Activated naive CD8-positive, alpha-beta T cell treated with anti-CD3 and anti-CD28 coated beads, Interleukin-2, amount 50 U/mL, for 24 hours (primary cell): ENCODE data around the gene PRDM12.

ENCODE experiments used
- ATAC-seq: fragments of 150-1000 bp; cut with Tn5 transposase; one replicate; pipeline ENCODE4 v1.10.0; 2021
- DNase-seq: peaks from one replicate; pipeline ENCODE4 v3.0.0; 2021
- H3K27ac Mint-ChIP-seq: one replicate; pipeline ENCODE4 v1.8.0; 2021; ENCODE audit warnings: mild to moderate bottlenecking, mixed read lengths
- H3K27me3 Mint-ChIP-seq: one replicate; pipeline ENCODE4 v1.8.0; 2021; ENCODE audit warnings: mixed read lengths
- H3K36me3 Mint-ChIP-seq: one replicate; pipeline ENCODE4 v1.8.0; 2021; ENCODE audit warnings: low read depth, mixed read lengths
- H3K4me1 Mint-ChIP-seq: one replicate; pipeline ENCODE4 v1.8.0; 2021; ENCODE audit warnings: mixed read lengths
- H3K4me3 Mint-ChIP-seq: one replicate; pipeline ENCODE4 v1.8.0; 2021; ENCODE audit warnings: mild to moderate bottlenecking, moderate library complexity, mixed read lengths
- H3K9me3 Mint-ChIP-seq: one replicate; pipeline ENCODE4 v1.8.0; 2021; ENCODE audit warnings: mixed read lengths

PRDM12 gene

DNA sequence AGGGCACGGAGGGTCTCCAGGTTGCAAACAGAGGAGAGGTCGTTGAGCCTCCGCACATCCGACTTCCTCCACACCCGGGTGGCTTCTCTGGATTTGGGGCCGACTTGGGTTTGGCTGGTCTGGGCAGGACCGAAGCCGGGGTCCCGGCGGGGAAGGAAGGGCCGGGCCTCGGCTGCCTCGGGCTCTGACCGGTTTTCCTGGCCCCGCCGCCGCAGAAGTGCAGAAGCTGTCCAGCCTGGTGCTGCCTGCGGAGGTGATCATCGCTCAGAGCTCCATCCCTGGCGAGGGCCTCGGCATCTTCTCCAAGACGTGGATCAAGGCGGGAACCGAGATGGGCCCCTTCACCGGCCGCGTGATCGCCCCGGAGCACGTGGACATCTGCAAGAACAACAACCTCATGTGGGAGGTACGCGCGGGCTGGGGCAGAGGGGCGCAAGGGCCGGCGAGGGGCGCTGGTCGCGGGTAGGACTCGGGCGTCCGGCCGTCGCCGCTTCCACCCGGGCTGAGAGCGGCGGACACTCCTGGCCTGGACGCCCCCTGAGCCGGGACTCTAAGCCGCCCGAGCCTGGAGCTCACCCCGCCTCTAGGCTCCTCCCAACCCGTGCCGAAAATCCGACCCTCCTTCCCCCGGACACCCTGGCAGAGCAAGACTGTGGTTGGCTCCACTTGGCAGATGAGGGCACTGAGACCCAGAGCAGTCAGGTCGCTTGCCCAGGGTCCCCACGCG lies 2.2 kb downstream of the PRDM12 start:
- Mint-ChIP-seq H3K4me3 (no peak overlapping the region), H3K27ac (no peak overlapping the region), H3K9me3 (no peaks in the 10 kb centered on the region), H3K27me3 (peaks cover 64% of the 10 kb centered on the region), H3K4me1 (peaks cover 16% of the 10 kb centered on the region), H3K36me3 (peaks cover 2% of the 10 kb centered on the region)
- no peak for ATAC-seq
- no peak for DNase-seq

DNA sequence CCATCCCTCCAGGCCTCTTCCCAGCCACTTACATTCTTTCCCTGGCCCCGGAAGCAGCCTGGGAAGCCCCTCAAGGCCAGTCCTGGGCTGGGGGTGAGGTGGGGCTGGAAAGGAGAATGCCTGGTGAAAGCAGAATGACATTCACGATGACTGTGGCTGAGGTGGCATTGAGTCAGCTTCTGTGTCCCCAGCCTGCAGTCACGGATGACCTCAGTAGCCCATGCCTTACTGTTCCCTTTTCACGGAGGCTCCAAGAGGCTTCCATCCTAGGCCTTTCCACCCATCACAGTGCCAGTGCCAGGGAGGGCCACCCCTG lies 2.7 kb downstream of the PRDM12 start:
- Mint-ChIP-seq H3K4me3 (no peak overlapping the region), H3K9me3 (no peaks in the 10 kb centered on the region), H3K27me3 (peaks cover 59% of the 10 kb centered on the region), H3K36me3 (peaks cover 2% of the 10 kb centered on the region), H3K4me1 (peaks cover 16% of the 10 kb centered on the region), H3K27ac (no peak overlapping the region)
- ATAC-seq: no peak
- no peak for DNase-seq

DNA sequence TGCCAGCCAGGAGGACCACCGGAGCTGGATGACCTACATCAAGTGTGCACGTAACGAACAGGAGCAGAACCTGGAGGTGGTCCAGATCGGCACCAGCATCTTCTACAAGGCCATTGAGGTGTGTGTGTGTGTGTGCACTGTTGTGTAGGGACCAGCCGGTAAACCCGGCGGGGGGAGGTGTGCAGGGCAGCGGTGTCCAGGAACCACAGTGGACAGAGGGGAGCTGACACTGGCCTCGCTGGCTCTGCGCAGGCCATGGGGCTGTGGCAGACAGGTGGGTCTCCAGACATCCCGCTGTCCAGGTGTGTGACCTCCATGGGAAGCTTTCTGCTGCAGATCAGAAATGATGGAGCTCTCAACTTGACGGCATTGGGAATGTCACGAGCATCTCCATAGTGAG lies 3.8 kb downstream of the PRDM12 start:
- Mint-ChIP-seq H3K36me3 (peaks cover 2% of the 10 kb centered on the region), H3K27me3 (peaks cover 48% of the 10 kb centered on the region), H3K27ac (no peak overlapping the region), H3K4me1 (peaks cover 9% of the 10 kb centered on the region), H3K9me3 (no peaks in the 10 kb centered on the region), H3K4me3 (no peak overlapping the region)
- no peak for ATAC-seq
- DNase-seq: no peak

DNA sequence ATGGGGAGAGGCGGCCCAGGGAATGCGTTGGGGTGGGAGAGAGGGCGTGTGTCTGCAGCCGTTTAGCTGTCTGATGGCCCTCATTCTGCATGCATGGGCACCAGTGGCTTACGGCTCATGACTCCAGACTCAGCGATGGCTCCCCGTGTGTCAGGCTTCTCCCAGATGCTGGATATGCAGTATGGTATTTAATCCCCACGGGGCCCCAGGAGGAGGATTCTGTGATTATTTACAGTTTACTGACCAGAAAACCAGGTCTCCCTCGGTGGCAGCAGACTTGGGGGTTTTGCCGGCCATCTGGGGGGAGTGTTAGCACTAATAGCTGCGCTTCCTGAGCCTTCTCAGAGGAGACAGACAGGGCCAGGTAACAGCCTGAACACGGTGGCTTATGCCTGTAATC lies 4.3 kb downstream of the PRDM12 start:
- peaks cover 9% of the 10 kb centered on the region for H3K4me1 Mint-ChIP-seq
- no peak for DNase-seq
- no peaks in the 10 kb centered on the region for H3K9me3 Mint-ChIP-seq
- no peak for ATAC-seq
- no peak overlapping the region for H3K27ac Mint-ChIP-seq
- no peak overlapping the region for H3K4me3 Mint-ChIP-seq
- peaks cover 44% of the 10 kb centered on the region for H3K27me3 Mint-ChIP-seq
- peaks cover 2% of the 10 kb centered on the region for H3K36me3 Mint-ChIP-seq

DNA sequence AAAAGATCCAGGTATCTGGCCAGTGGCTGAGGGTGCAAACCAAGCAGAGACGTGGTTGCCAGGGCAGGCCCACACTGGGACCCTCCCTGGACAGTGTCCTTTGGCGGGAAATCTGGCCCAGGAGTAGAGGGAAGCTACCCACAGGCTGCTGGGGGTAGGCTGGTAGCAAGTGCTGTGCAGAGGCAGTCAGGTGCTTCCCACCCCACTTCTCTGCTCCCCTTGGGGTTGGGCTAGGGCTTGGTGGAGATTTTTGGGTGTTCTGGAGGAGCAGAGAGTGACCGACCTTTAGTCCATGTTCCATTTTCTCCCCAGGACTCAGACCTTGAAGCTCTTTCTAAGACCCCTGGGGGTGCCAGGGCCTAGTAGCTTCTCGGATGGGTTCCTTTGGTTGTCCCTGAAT lies 5.6 kb downstream of the PRDM12 start:
- peaks cover 8% of the 10 kb centered on the region for H3K4me1 Mint-ChIP-seq
- H3K27ac Mint-ChIP-seq: no peak overlapping the region
- no peak for ATAC-seq
- peaks cover 36% of the 10 kb centered on the region for H3K27me3 Mint-ChIP-seq
- DNase-seq: no peak
- no peak overlapping the region for H3K4me3 Mint-ChIP-seq
- peaks cover 2% of the 10 kb centered on the region for H3K36me3 Mint-ChIP-seq
- no peaks in the 10 kb centered on the region for H3K9me3 Mint-ChIP-seq

DNA sequence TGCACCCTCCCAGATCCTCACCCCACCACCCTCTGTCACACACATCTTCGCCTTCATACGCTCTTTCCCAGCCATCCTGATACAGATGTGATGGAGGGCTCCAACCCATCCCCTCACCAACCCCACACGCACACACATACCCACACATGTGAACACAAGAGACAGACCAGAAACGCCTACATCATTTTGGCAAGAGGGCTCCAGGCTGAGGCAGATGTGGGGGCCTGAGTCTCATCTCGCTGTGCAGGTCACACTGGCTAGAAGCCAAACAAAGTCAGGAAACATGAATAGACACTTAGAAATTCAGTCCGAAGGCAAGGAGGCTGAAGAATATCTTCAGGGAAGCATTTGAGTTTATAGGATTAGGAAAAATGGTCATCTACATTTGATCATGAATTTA lies 6.2 kb downstream of the PRDM12 start:
- Mint-ChIP-seq H3K27me3 (peaks cover 31% of the 10 kb centered on the region), H3K9me3 (no peaks in the 10 kb centered on the region)
- ATAC-seq: no peak

DNA sequence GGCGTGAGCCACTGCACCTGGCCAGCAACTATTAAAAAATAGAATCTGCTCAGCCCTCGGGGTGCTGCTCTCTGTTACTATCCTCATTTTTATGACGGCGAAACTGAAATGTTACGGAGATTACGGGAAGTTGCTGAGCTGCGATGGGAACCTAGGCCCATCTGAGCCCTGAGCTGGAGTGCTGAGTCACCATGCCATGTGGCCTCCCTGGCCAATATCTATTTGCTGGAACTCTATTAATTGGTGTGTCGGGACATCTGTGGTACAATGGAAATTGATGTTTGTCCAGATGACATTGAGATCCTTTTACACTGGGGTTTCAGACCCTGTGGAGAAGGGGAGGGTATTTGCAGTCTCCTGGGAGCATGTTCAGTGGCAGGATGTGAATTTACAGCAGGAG lies 8.1 kb downstream of the PRDM12 start:
- H3K27me3 Mint-ChIP-seq: peaks cover 19% of the 10 kb centered on the region
- H3K4me3 Mint-ChIP-seq: no peak overlapping the region
- no peaks in the 10 kb centered on the region for H3K4me1 Mint-ChIP-seq
- ATAC-seq (no peak), DNase-seq (no peak)
- no peak overlapping the region for H3K27ac Mint-ChIP-seq
- H3K9me3 Mint-ChIP-seq: no peaks in the 10 kb centered on the region
- no peaks in the 10 kb centered on the region for H3K36me3 Mint-ChIP-seq

More for the DNA sequence above, 6.2 kb downstream of the PRDM12 start:
- no peak for DNase-seq
- Mint-ChIP-seq H3K27ac (no peak overlapping the region), H3K4me1 (peaks cover 3% of the 10 kb centered on the region), H3K4me3 (no peak overlapping the region), H3K36me3 (no peaks in the 10 kb centered on the region)

DNA sequence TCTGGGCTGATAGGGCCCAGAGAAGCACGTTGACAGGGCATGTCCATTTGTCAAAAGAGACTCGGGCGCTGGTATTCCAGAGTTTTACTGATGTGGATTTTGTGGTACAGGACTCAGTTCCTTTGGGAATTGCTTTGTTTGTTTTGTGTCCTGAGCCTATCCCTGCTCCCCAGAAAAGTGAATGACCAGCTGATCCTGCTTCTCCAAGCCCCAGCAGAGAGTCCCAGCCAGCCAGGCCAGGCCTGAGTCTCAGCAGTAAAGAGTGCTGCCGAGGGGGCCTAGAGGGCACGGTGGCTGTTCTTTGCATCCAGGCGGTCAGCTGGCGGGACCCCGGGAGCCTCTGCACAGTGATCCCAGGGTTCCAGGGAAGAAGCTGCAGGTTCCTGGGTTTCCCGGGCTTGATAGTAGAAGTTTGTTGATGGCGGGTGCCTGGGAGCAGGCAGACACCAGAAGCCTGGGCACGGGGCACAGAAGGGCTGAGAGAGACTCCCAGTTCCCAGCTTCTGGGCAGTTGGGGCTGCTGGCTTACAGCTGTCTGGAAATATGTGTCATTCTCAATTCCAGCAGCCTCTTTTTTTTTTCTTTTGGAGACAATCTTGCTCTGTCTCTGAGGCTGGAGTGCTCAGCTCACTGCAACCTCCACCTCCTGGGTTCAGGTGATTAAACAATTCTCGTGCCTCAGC lies 8.7 kb downstream of the PRDM12 start:
- Mint-ChIP-seq H3K36me3 (no peaks in the 10 kb centered on the region), H3K4me1 (no peaks in the 10 kb centered on the region), H3K4me3 (no peak overlapping the region), H3K27ac (no peak overlapping the region), H3K27me3 (peaks cover 16% of the 10 kb centered on the region), H3K9me3 (no peaks in the 10 kb centered on the region)
- ATAC-seq (no peak), DNase-seq (no peak)

DNA sequence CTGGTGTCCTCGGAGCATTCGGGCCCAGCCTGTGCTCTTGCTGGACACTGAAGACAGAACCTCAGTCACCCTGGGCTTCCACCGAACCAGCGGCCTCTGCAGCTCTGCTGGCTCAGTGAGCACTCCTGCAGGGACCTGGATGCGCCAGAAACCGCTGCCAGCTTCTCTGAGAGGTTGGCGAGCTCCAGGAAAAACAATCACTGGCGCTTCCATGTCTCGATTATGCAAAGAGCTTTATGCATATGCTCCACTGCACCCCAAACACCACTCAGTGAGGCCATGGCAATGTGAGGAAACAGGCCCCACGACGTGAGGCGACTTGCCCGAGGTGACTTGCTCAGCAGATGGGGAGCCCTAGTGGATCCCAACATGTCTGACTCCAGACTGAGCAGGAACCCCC lies 11.0 kb downstream of the PRDM12 start:
- Mint-ChIP-seq H3K27me3 (peaks cover 24% of the 10 kb centered on the region), H3K36me3 (no peaks in the 10 kb centered on the region), H3K4me3 (no peak overlapping the region), H3K4me1 (no peaks in the 10 kb centered on the region), H3K27ac (no peak overlapping the region), H3K9me3 (no peaks in the 10 kb centered on the region)
- no peak for ATAC-seq
- no peak for DNase-seq

DNA sequence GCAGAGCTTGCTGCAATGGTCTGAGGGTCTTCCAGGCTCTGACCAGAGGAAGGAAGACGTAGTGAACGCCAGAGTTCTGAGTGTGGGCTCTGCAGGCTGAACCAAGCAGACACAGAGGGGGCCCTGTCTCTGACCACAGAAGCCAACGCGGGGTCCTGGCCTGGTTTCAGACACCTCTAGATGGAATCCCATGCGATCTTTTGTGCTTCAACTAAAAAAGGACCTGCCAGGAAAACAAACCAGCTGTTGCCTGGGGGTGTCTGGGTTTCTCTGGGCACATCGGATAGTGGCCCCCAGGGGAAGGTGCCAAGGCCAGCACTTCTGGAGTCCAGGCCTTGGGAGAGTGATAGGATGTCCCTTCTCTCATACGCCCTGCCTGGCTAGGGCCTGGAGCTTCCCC lies 12.9 kb downstream of the PRDM12 start:
- Mint-ChIP-seq H3K9me3 (no peaks in the 10 kb centered on the region), H3K4me1 (peaks cover 3% of the 10 kb centered on the region), H3K27me3 (peaks cover 24% of the 10 kb centered on the region), H3K4me3 (no peak overlapping the region), H3K36me3 (no peaks in the 10 kb centered on the region), H3K27ac (no peak overlapping the region)
- no peak for DNase-seq
- no peak for ATAC-seq

DNA sequence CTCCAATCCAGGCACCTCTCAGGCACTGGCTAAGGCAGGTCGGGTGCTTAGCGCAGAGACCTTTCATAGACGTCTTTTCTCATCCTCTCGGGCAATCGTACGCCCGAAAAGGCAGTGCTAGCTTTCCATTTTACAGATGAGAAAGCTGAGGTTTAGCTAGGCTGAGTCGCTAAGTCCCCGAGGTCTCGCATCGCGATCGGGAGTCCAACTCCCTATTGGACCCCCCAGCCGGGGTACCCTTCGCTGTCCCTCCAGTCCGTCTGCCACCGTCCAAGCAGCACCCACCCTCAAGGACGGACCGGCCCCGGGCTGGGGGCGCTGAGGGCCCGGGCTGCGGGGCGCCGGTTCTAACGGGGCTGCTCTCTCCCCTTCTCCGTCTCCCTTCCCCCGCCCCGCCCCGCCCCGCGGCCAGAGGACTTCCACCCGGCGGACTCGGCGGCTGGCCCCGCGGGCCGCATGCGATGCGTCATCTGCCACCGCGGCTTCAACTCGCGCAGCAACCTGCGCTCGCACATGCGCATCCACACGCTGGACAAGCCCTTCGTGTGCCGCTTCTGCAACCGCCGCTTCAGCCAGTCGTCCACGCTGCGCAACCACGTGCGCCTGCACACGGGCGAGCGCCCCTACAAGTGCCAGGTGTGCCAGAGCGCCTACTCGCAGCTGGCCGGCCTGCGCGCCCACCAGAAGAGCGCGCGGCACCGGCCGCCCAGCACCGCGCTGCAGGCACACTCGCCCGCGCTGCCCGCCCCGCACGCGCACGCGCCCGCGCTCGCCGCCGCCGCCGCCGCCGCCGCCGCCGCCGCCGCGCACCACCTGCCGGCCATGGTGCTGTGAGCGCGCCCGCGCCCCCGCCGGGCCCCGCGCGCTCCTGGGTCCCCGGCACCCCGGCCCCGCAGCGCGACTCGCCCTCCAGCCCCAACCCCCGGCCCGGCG lies 16.7 kb downstream of the PRDM12 start:
- Mint-ChIP-seq H3K27ac (no peak overlapping the region), H3K36me3 (no peaks in the 10 kb centered on the region), H3K27me3 (peaks cover 27% of the 10 kb centered on the region), H3K4me1 (peaks cover 6% of the 10 kb centered on the region), H3K4me3 (peak overlapping the region; percentile 17), H3K9me3 (no peaks in the 10 kb centered on the region)
- ATAC-seq (peak; percentile 59), DNase-seq (peak; percentile 72)

DNA sequence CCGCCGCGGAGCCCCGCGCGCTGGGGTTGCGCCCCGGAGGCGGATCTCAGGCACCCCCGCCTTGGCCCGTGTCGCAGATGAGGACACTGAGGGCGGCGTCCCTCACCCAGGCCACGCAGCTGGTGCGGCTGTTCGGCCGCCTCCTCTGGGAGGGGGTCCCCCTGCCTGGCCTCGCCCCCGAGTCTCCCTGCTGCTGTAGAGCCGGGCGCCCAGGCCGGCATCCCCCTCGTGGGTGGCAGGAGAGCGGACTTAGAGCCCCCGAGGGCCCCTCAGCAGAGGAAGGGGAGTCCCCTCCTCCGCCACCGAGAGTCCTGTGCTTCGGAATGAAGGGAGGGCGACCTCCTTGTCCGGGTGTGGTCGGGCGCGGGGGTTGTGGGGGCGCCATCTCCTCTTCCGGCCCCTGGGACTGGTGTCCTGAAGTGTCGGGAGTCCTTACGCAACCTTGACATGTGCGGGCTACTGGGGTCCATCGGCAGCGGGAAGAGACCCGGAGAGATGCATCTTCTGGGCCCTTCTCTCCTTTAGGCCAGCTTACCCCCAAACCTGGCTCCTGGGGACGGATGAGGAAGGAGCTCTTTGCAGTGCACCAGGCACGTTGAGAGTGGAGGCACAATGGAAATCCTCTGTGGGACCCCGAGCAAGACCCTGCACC lies 17.5 kb downstream of the PRDM12 start:
- Mint-ChIP-seq H3K4me3 (peak overlapping the region; percentile 79), H3K9me3 (no peaks in the 10 kb centered on the region), H3K36me3 (no peaks in the 10 kb centered on the region), H3K27me3 (peaks cover 26% of the 10 kb centered on the region), H3K27ac (peak overlapping the region; percentile 31), H3K4me1 (peaks cover 6% of the 10 kb centered on the region)
- DNase-seq: peak; percentile 30
- ATAC-seq: peak; percentile 38

DNA sequence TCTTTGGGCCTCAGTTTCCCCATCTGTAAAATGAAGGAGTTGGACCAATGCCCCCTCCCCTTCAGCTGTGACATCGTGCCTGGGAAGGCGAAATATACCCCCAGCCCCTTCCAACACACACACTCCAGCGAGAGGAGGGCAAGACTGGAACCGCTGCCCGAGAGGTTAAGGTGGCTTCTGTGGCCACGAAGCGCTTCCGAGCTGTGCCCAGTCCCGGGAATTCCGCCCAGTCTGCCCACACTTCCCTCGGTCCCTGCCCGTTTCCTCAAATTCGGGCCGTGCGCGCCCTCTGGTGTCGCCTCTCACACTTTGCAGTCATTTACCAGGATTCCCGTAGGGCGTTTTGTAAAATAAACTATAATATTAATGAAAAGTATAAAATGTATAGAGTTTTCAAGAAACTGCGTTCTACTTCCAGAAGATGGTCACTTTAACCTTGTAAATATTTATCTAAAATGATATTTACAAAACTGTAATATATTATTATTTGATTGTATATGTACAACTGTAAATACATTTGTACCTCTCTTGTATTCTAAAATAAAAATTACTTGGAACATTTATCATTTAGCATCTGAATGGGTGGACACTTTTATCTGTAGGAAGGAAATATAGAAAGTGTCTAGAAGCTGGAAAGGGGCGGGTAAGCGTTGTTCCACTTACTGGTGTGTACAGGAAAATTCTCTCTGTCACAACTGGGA lies 18.2 kb downstream of the PRDM12 start:
- ATAC-seq (no peak), DNase-seq (peak; percentile 70)
- H3K36me3 Mint-ChIP-seq: no peaks in the 10 kb centered on the region
- H3K4me3 Mint-ChIP-seq: peak overlapping the region; percentile 79
- peaks cover 6% of the 10 kb centered on the region for H3K4me1 Mint-ChIP-seq
- no peaks in the 10 kb centered on the region for H3K9me3 Mint-ChIP-seq
- peak overlapping the region; percentile 28 for H3K27ac Mint-ChIP-seq
- peaks cover 24% of the 10 kb centered on the region for H3K27me3 Mint-ChIP-seq

DNA sequence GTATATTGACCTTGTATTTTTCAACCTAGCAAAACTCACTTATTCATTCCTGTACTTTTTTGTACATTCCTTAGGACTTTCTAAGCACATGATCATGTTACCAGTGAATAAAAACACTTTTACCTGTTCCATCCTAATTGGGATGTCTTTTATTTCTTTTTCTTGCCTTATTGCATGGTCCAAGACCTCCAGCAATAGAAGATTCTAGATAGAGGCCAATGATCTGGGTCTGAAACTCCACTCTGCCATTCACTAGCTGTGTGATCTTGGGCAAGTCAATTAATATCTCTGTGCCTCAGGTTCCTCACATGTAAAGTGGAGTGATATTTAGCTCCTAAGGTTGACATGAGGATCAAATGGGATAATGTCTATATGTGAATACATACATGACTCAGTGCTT lies 20.7 kb downstream of the PRDM12 start:
- ATAC-seq (no peak), DNase-seq (no peak)
- H3K27me3 Mint-ChIP-seq: peaks cover 14% of the 10 kb centered on the region
- H3K9me3 Mint-ChIP-seq: no peaks in the 10 kb centered on the region
- no peaks in the 10 kb centered on the region for H3K36me3 Mint-ChIP-seq
- H3K4me3 Mint-ChIP-seq: no peak overlapping the region
- peaks cover 6% of the 10 kb centered on the region for H3K4me1 Mint-ChIP-seq
- H3K27ac Mint-ChIP-seq: no peak overlapping the region
